ENCODE data around the gene LRRC75A.

Gene LRRC75A

DNA sequence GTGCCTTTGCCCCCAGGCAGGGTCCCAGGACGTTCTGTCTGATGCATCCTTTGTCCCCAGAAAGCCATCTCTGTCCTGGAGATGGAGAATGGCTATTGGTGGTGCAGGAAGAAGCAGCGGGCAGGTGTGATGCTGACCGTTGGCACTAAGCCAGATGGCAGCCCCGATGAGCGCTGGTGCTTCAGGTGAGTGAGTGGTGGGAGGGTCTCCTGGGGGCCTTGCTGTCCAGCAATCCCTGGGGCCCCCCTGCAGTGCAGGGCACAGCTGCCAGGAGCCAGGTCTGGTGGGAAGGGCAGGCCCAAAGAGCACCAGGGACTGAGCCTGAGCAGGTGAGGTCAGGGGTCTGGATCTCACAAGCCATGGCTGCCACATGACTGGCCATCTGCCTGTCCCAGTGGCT lies 58.5 kb downstream of the LRRC75A start:
- H3K36me3 ChIP-seq (ENCODE audit: insufficient read depth, low read length): peaks cover 6% of the 10 kb centered on the region; the same call in 1 of the 2 replicates
- H4K20me1 ChIP-seq (ENCODE audit: insufficient read depth, low read length, poor library complexity, severe bottlenecking): no peaks in the 10 kb centered on the region
- H3K4me2 ChIP-seq (ENCODE audit: low read depth, low read length, poor library complexity, severe bottlenecking): no peak overlapping the region
- no peak overlapping the region for H2AFZ ChIP-seq (ENCODE audit: low read length)
- no peaks in the 10 kb centered on the region for H3K9me3 ChIP-seq (ENCODE audit: insufficient read depth, low read depth, low read length)
- TF ChIP-seq EZH2phosphoT487 (IDR thresholded peaks at IDR 0.05; ENCODE audit: borderline replicate concordance): no peak
- TF ChIP-seq, protein P1, sequence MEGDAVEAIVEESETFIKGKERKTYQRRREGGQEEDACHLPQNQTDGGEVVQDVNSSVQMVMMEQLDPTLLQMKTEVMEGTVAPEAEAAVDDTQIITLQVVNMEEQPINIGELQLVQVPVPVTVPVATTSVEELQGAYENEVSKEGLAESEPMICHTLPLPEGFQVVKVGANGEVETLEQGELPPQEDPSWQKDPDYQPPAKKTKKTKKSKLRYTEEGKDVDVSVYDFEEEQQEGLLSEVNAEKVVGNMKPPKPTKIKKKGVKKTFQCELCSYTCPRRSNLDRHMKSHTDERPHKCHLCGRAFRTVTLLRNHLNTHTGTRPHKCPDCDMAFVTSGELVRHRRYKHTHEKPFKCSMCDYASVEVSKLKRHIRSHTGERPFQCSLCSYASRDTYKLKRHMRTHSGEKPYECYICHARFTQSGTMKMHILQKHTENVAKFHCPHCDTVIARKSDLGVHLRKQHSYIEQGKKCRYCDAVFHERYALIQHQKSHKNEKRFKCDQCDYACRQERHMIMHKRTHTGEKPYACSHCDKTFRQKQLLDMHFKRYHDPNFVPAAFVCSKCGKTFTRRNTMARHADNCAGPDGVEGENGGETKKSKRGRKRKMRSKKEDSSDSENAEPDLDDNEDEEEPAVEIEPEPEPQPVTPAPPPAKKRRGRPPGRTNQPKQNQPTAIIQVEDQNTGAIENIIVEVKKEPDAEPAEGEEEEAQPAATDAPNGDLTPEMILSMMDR (conservative IDR thresholded peaks at IDR 0.05; ENCODE audit: low read length): no peak
- no peaks in the 10 kb centered on the region for H3K4me1 ChIP-seq (ENCODE audit: insufficient read depth, low read length, poor library complexity, severe bottlenecking)
- no peaks in the 10 kb centered on the region for H3F3A ChIP-seq (ENCODE audit: low read depth)
- H3K27me3 ChIP-seq (ENCODE audit: insufficient read depth, low read length, poor library complexity, severe bottlenecking): no peaks in the 10 kb centered on the region
- no peaks in the 10 kb centered on the region for H3K9me2 ChIP-seq (replicated peaks; ENCODE audit: low read depth, low read length)
- H3K9ac ChIP-seq (ENCODE audit: low read depth, low read length, poor library complexity, severe bottlenecking): no peak overlapping the region
- H3K79me2 ChIP-seq (ENCODE audit: insufficient read depth, low read length): no peaks in the 10 kb centered on the region
- no peak overlapping the region for H3K4me3 ChIP-seq (ENCODE audit: low read length, poor library complexity, severe bottlenecking)

DNA sequence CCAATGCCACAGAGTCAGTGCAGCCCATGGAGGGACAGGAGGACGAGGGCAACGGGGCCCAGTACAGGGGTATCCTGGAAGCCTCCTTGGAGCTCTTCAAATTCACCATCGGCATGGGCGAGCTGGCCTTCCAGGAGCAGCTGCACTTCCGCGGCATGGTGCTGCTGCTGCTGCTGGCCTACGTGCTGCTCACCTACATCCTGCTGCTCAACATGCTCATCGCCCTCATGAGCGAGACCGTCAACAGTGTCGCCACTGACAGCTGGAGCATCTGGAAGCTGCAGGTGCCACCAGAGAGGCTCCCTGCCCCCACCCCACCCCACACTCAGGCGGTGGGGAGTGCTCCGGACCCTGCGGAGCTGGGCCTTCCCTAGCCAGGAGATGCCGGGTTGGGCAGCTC lies 60.0 kb downstream of the LRRC75A start:
- Histone ChIP-seq H3K9me2 (replicated peaks; ENCODE audit: low read depth, low read length) (no peaks in the 10 kb centered on the region), H3K4me2 (ENCODE audit: low read depth, low read length, poor library complexity, severe bottlenecking) (no peak overlapping the region), H4K20me1 (ENCODE audit: insufficient read depth, low read length, poor library complexity, severe bottlenecking) (no peaks in the 10 kb centered on the region), H3K4me1 (ENCODE audit: insufficient read depth, low read length, poor library complexity, severe bottlenecking) (no peaks in the 10 kb centered on the region), H3K79me2 (ENCODE audit: insufficient read depth, low read length) (no peaks in the 10 kb centered on the region), H3K9ac (ENCODE audit: low read depth, low read length, poor library complexity, severe bottlenecking) (no peak overlapping the region), H3K4me3 (ENCODE audit: low read length, poor library complexity, severe bottlenecking) (no peak overlapping the region), H3K9me3 (ENCODE audit: insufficient read depth, low read depth, low read length) (no peaks in the 10 kb centered on the region), H2AFZ (ENCODE audit: low read length) (no peak overlapping the region), H3K27me3 (ENCODE audit: insufficient read depth, low read length, poor library complexity, severe bottlenecking) (no peaks in the 10 kb centered on the region), H3K36me3 (ENCODE audit: insufficient read depth, low read length) (peaks cover 17% of the 10 kb centered on the region; the same call in 1 of the 2 replicates), H3F3A (ENCODE audit: low read depth) (no peaks in the 10 kb centered on the region)
- TF ChIP-seq, protein P1 (conservative IDR thresholded peaks at IDR 0.05; ENCODE audit: low read length): no peak
- no peak for TF ChIP-seq EZH2phosphoT487 (IDR thresholded peaks at IDR 0.05; ENCODE audit: borderline replicate concordance)

DNA sequence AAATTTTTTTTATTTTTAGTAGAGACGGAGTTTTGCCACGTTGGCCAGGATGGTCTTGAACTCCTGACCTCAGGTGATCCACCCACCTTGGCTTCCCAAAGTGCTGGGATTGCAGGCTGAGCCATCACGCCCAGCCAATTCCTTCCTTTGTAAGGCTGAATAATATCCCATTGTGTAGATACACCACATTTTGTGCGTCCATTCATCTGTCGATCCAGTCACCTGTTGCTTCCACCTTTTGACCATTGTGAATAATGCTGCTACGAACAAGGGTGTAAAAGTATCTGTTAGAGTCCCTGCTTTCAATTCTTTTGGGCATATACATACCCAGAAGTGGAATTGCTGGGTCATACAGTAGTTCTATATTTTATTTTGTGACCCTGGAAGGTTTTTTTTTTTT lies 61.3 kb downstream of the LRRC75A start:
- no peaks in the 10 kb centered on the region for H3K9me2 ChIP-seq (replicated peaks; ENCODE audit: low read depth, low read length)
- H4K20me1 ChIP-seq (ENCODE audit: insufficient read depth, low read length, poor library complexity, severe bottlenecking): no peaks in the 10 kb centered on the region
- peaks cover 24% of the 10 kb centered on the region; the same call in 1 of the 2 replicates for H3K36me3 ChIP-seq (ENCODE audit: insufficient read depth, low read length)
- H3K4me2 ChIP-seq (ENCODE audit: low read depth, low read length, poor library complexity, severe bottlenecking): no peak overlapping the region
- H3K4me3 ChIP-seq (ENCODE audit: low read length, poor library complexity, severe bottlenecking): no peak overlapping the region
- no peak for TF ChIP-seq EZH2phosphoT487 (IDR thresholded peaks at IDR 0.05; ENCODE audit: borderline replicate concordance)
- TF ChIP-seq, protein P1 (conservative IDR thresholded peaks at IDR 0.05; ENCODE audit: low read length): no peak
- H3K79me2 ChIP-seq (ENCODE audit: insufficient read depth, low read length): no peaks in the 10 kb centered on the region
- no peak overlapping the region for H2AFZ ChIP-seq (ENCODE audit: low read length)
- H3K9ac ChIP-seq (ENCODE audit: low read depth, low read length, poor library complexity, severe bottlenecking): no peak overlapping the region
- H3F3A ChIP-seq (ENCODE audit: low read depth): no peaks in the 10 kb centered on the region
- no peaks in the 10 kb centered on the region for H3K27me3 ChIP-seq (ENCODE audit: insufficient read depth, low read length, poor library complexity, severe bottlenecking)
- no peaks in the 10 kb centered on the region for H3K4me1 ChIP-seq (ENCODE audit: insufficient read depth, low read length, poor library complexity, severe bottlenecking)
- no peaks in the 10 kb centered on the region for H3K9me3 ChIP-seq (ENCODE audit: insufficient read depth, low read depth, low read length)
